GM12892 (cell line): ENCODE results near the gene NAV3.

ENCODE experiments used
- POLR2A ChIP-seq: IDR thresholded peaks from 2 replicates; pipeline ENCODE4 v1.6.1; 2011; ENCODE audit warnings: low read depth, low read length, control low read depth
- POLR2AphosphoS5 ChIP-seq: IDR thresholded peaks from 2 replicates; pipeline ENCODE4 v1.6.1; 2011; ENCODE audit warnings: low read depth, low read length, control low read depth
- TAF1 ChIP-seq: IDR thresholded peaks from 2 replicates; pipeline ENCODE4 v1.6.1; 2011; ENCODE audit warnings: low read depth, mild to moderate bottlenecking, control low read depth, low read length, borderline replicate concordance

GRCh38 chr12:77817276-77817675 lies 13.4 kb upstream of the NAV3 start:
- no peak for TF ChIP-seq TAF1
- TF ChIP-seq POLR2A, result no peak
- no peak for TF ChIP-seq POLR2AphosphoS5
